ENCODE measurements around the gene HIP1. TPM values are rescaled to one million over a fixed set of nuclear protein-coding genes. Genes with fewer than 3 reads are reported as not detected.

HIP1 gene
- total RNA-seq, 2 donors from 2014 or later, result 9.8 to 40.8 TPM

- no peaks in the 10 kb centered on the region for H3K4me1 ChIP-seq (replicated peaks)
- no peaks in the 10 kb centered on the region for H3K27me3 ChIP-seq (replicated peaks; ENCODE audit: insufficient read depth)
- no peak overlapping the region for H3K4me3 ChIP-seq
- no peak overlapping the region for H3K27ac ChIP-seq
- H3K9me3 ChIP-seq, result no peaks in the 10 kb centered on the region
- DNase-seq (ENCODE audit: low spot score), result no peak
- TF ChIP-seq POLR2AphosphoS5 (IDR thresholded peaks at IDR 0.05), result no peak
- TF ChIP-seq CTCF (IDR thresholded peaks at IDR 0.05), result no peak
- TF ChIP-seq POLR2A (IDR thresholded peaks at IDR 0.05), result no peak
- WGBS, result 92% methylated on average over 3 of the region's 3 CpGs
- intact Hi-C loops (cut with DNase I), result no loop called here
- H3K36me3 ChIP-seq, result no peaks in the 10 kb centered on the region
Observed at GRCh38 chr7:75679060-75679459, 59.7 kb downstream of the HIP1 start.

GRCh38 chr7:75669579-75669978 lies 69.2 kb downstream of the HIP1 start:
- TF ChIP-seq CTCF (IDR thresholded peaks at IDR 0.05), result no peak
- TF ChIP-seq POLR2A (IDR thresholded peaks at IDR 0.05), result no peak
- TF ChIP-seq POLR2AphosphoS5 (IDR thresholded peaks at IDR 0.05), result no peak
- Histone ChIP-seq H3K9me3 (no peaks in the 10 kb centered on the region), H3K4me1 (replicated peaks) (no peaks in the 10 kb centered on the region), H3K36me3 (no peaks in the 10 kb centered on the region), H3K27ac (no peak overlapping the region), H3K4me3 (no peak overlapping the region), H3K27me3 (replicated peaks; ENCODE audit: insufficient read depth) (no peaks in the 10 kb centered on the region)
- no peak for DNase-seq (ENCODE audit: low spot score)
- intact Hi-C loops (cut with DNase I), result no loop called here
- WGBS, result 70% methylated on average over 4 of the region's 4 CpGs

- 42% methylated on average over 4 of the region's 4 CpGs for WGBS
- no peak for DNase-seq (ENCODE audit: low spot score)
- intact Hi-C loops (cut with DNase I), result no loop called here
- no peak overlapping the region for H3K27ac ChIP-seq
- no peaks in the 10 kb centered on the region for H3K4me1 ChIP-seq (replicated peaks)
- H3K36me3 ChIP-seq, result no peaks in the 10 kb centered on the region
- H3K9me3 ChIP-seq, result no peaks in the 10 kb centered on the region
- no peak overlapping the region for H3K4me3 ChIP-seq
- H3K27me3 ChIP-seq (replicated peaks; ENCODE audit: insufficient read depth), result no peaks in the 10 kb centered on the region
- no peak for TF ChIP-seq POLR2AphosphoS5 (IDR thresholded peaks at IDR 0.05)
- TF ChIP-seq POLR2A (IDR thresholded peaks at IDR 0.05), result no peak
- TF ChIP-seq CTCF (IDR thresholded peaks at IDR 0.05), result no peak
Observed at GRCh38 chr7:75667938-75668337, 70.8 kb downstream of the HIP1 start.

- Histone ChIP-seq H3K36me3 (no peaks in the 10 kb centered on the region), H3K4me3 (no peak overlapping the region), H3K9me3 (no peaks in the 10 kb centered on the region), H3K4me1 (replicated peaks) (no peaks in the 10 kb centered on the region), H3K27me3 (replicated peaks; ENCODE audit: insufficient read depth) (no peaks in the 10 kb centered on the region), H3K27ac (no peak overlapping the region)
- 74% methylated on average over 8 of the region's 8 CpGs for WGBS
- TF ChIP-seq POLR2A (IDR thresholded peaks at IDR 0.05) (no peak), CTCF (IDR thresholded peaks at IDR 0.05) (no peak), POLR2AphosphoS5 (IDR thresholded peaks at IDR 0.05) (no peak)
- DNase-seq (ENCODE audit: low spot score), result no peak
- intact Hi-C loops (cut with DNase I), result no loop called here
Observed at GRCh38 chr7:75663302-75663907, 75.3 kb downstream of the HIP1 start.

- Histone ChIP-seq H3K9me3 (no peaks in the 10 kb centered on the region), H3K4me3 (no peak overlapping the region), H3K4me1 (replicated peaks) (no peaks in the 10 kb centered on the region), H3K27me3 (replicated peaks; ENCODE audit: insufficient read depth) (no peaks in the 10 kb centered on the region), H3K36me3 (no peaks in the 10 kb centered on the region), H3K27ac (no peak overlapping the region)
- TF ChIP-seq POLR2AphosphoS5 (IDR thresholded peaks at IDR 0.05) (no peak), POLR2A (IDR thresholded peaks at IDR 0.05) (no peak), CTCF (IDR thresholded peaks at IDR 0.05) (no peak)
- intact Hi-C loops (cut with DNase I), result no loop called here
- WGBS, result 64% methylated on average over 12 of the region's 12 CpGs
- no peak for DNase-seq (ENCODE audit: low spot score)
Observed at GRCh38 chr7:75662579-75663301, 76.0 kb downstream of the HIP1 start.

Data from prostate gland (tissue), 2 donors.